ENCODE measurements around the gene RHBDD1. TPM values are rescaled to one million over a fixed set of nuclear protein-coding genes. Genes with fewer than 3 reads are reported as not detected.
"Not testable (repeated sequence)": the region's sequence is repeated elsewhere in the genome, so short reads cannot be mapped to it uniquely, and the experiment has no call there.

The RHBDD1 gene
- total RNA-seq, 4 donors from 2014 or later, result 7.8 to 28.9 (median 18.0) TPM

- WGBS, 2 donors, result 67 to 69% methylated on average over 2 of the region's 2 CpGs
- TF ChIP-seq CTCF (IDR thresholded peaks at IDR 0.05) (no peak), POLR2A (IDR thresholded peaks at IDR 0.05) (no peak)
- intact Hi-C loops (cut with DNase I; ENCODE audit: low total_unique reads), result no loop called here
- no peak for DNase-seq (ENCODE audit: low spot score in 2 of 2)
- no peak overlapping the region for H3K4me3 ChIP-seq (ENCODE audit: low read depth, poor library complexity, severe bottlenecking)
Measured at GRCh38 chr2:226825056-226825455, 10.8 kb upstream of the RHBDD1 start.

GRCh38 chr2:226828191-226828590, 7.7 kb upstream of the RHBDD1 start:
- no peak for DNase-seq (ENCODE audit: low spot score in 2 of 2)
- intact Hi-C loops (cut with DNase I; ENCODE audit: low total_unique reads), result no loop called here
- WGBS, 2 donors, result 35 to 40% methylated on average over 2 of the region's 2 CpGs
- H3K4me3 ChIP-seq (ENCODE audit: low read depth, poor library complexity, severe bottlenecking), result no peak overlapping the region
- TF ChIP-seq POLR2A (IDR thresholded peaks at IDR 0.05) (no peak), CTCF (IDR thresholded peaks at IDR 0.05) (no peak)

- TF ChIP-seq CTCF (IDR thresholded peaks at IDR 0.05), result no peak
- no peak for TF ChIP-seq POLR2A (IDR thresholded peaks at IDR 0.05)
- intact Hi-C loops (cut with DNase I; ENCODE audit: low total_unique reads), result no loop called here
- 89% methylated on average over 8 of the region's 8 CpGs for WGBS, 2 donors
- DNase-seq (ENCODE audit: low spot score in 2 of 2), result no peak
- no peak overlapping the region for H3K4me3 ChIP-seq (ENCODE audit: low read depth, poor library complexity, severe bottlenecking)
Measured at GRCh38 chr2:226829721-226830631, 5.9 kb upstream of the RHBDD1 start.

GRCh38 chr2:226831266-226831665, 4.6 kb upstream of the RHBDD1 start:
- H3K4me3 ChIP-seq (ENCODE audit: low read depth, poor library complexity, severe bottlenecking), result no peak overlapping the region
- WGBS, 2 donors, result 69 to 73% methylated on average over 4 of the region's 4 CpGs
- intact Hi-C loops (cut with DNase I; ENCODE audit: low total_unique reads), result no loop called here
- no peak for TF ChIP-seq CTCF (IDR thresholded peaks at IDR 0.05)
- TF ChIP-seq POLR2A (IDR thresholded peaks at IDR 0.05), result no peak
- DNase-seq (ENCODE audit: low spot score in 2 of 2), result no peak

- WGBS, 2 donors, result 90 to 95% methylated on average over 1 of the region's 1 CpG
- DNase-seq (ENCODE audit: low spot score in 2 of 2), result no peak
- intact Hi-C loops (cut with DNase I; ENCODE audit: low total_unique reads), result no loop called here
- TF ChIP-seq POLR2A (IDR thresholded peaks at IDR 0.05), result no peak
- TF ChIP-seq CTCF (IDR thresholded peaks at IDR 0.05), result no peak
- no peak overlapping the region for H3K4me3 ChIP-seq (ENCODE audit: low read depth, poor library complexity, severe bottlenecking)
Measured at GRCh38 chr2:226832061-226832460, 3.8 kb upstream of the RHBDD1 start.

- DNase-seq (ENCODE audit: low spot score in 2 of 2); H3K4me3 ChIP-seq (ENCODE audit: low read depth, poor library complexity, severe bottlenecking); intact Hi-C loops (cut with DNase I; ENCODE audit: low total_unique reads): not testable (repeated sequence)
- WGBS, 2 donors, result 92 to 95% methylated on average over 18 of the region's 18 CpGs
Measured at GRCh38 chr2:226834880-226835279, 974 bp upstream of the RHBDD1 start.

Data from lower leg skin (tissue), 4 donors.